ENCODE measurements around the gene TBC1D22B.

GRCh38 chr6:37357860-37358259, 100.3 kb downstream of the TBC1D22B start:
- TF ChIP-seq ZNF843 (tag by site-specific recombination; IDR thresholded peaks at IDR 0.05) (no peak), CTCF (tag by site-specific recombination; IDR thresholded peaks at IDR 0.05) (no peak)

Data from HEK293 (cell line).